IMR-90 (cell line): ENCODE data around the gene TOR2A. TPM values are rescaled to one million over a fixed set of nuclear protein-coding genes. Genes with fewer than 3 reads are reported as not detected.
A peak's percentile ranks its signal among the peaks of the same experiment; 100 is the strongest.

Source experiments
- ATAC-seq: fragments of 200-7000 bp; cut with Tn5 transposase; 2 replicates; pipeline ENCODE4 v1.9.1; 2020; ENCODE audit warnings: low read depth, mild to moderate bottlenecking, moderate library complexity
- BruUV-seq: library from RNA; stranded (reverse); fragments of 400-500 nt; replicated peaks from 2 replicates; lab custom pipeline; 2021; lab: Mats Ljungman, UMichigan
- CTCF ChIA-PET: fragments of 300-600 bp; formaldehyde crosslinking; extraction: SDS; loops from one replicate; lab custom pipeline; 2021; ENCODE audit warnings: antibody characterized with exemption; lab: Yijun Ruan, JAX
- POLR2A ChIA-PET: fragments of 300-600 bp; sonication (Branson Sonifier 250); formaldehyde crosslinking; loops from one replicate; lab custom pipeline; 2022; ENCODE audit warnings: antibody characterized with exemption; ENCODE audit not compliant: unreplicated experiment; lab: Charles Lee
- DNase-seq: peaks from one replicate; pipeline ENCODE4 v3.0.0; 2013
- H2AFZ ChIP-seq: replicated peaks from 2 replicates; pipeline ENCODE3; 2013; ENCODE audit warnings: low read length, mild to moderate bottlenecking; ENCODE audit not compliant: poor library complexity
- H2AK5ac ChIP-seq: 2 replicates; pipeline ENCODE4 v1.6.1; 2013; ENCODE audit warnings: low read depth, low read length, inconsistent platforms
- H2AK9ac ChIP-seq: replicated peaks from 2 replicates; pipeline ENCODE3; 2013; ENCODE audit warnings: mild to moderate bottlenecking, low read depth, low read length, moderate library complexity; ENCODE audit not compliant: poor library complexity
- H2BK120ac ChIP-seq: 2 replicates; pipeline ENCODE4 v1.6.1; 2013; ENCODE audit warnings: low read depth, low read length, inconsistent platforms
- H2BK15ac ChIP-seq: 3 replicates; pipeline ENCODE4 v1.6.1; 2013; ENCODE audit warnings: low read depth, low read length, inconsistent platforms
- H2BK20ac ChIP-seq: 2 replicates; pipeline ENCODE4 v1.6.1; 2013; ENCODE audit warnings: low read depth, mild to moderate bottlenecking, inconsistent platforms, low read length, moderate library complexity
- H2BK5ac ChIP-seq: 2 replicates; pipeline ENCODE4 v1.6.1; 2013; ENCODE audit warnings: mild to moderate bottlenecking, low read depth, low read length, inconsistent platforms; ENCODE audit not compliant: poor library complexity, severe bottlenecking
- H3K14ac ChIP-seq: replicated peaks from 2 replicates; pipeline ENCODE4 v1.6.1; 2013; ENCODE audit warnings: low read depth, low read length, inconsistent platforms
- H3K18ac ChIP-seq: 2 replicates; pipeline ENCODE4 v1.6.1; 2013; ENCODE audit warnings: low read depth, low read length, control low read depth
- H3K23ac ChIP-seq: 2 replicates; pipeline ENCODE4 v1.6.1; 2013; ENCODE audit warnings: low read depth, low read length, inconsistent platforms
- H3K27ac ChIP-seq: 2 replicates; pipeline ENCODE4 v1.5.1; 2013; ENCODE audit warnings: mild to moderate bottlenecking, control low read depth, low read length; ENCODE audit not compliant: insufficient read depth
- H3K27me3 ChIP-seq: 2 replicates; pipeline ENCODE4 v1.6.1; 2013; ENCODE audit warnings: low read length; ENCODE audit not compliant: control insufficient read depth, insufficient read depth
- H3K36me3 ChIP-seq: 2 replicates; pipeline ENCODE4 v1.6.1; 2013; ENCODE audit warnings: low read length, mixed read lengths; ENCODE audit not compliant: control insufficient read depth, insufficient read depth
- H3K4ac ChIP-seq: 2 replicates; pipeline ENCODE4 v1.6.1; 2013; ENCODE audit warnings: low read depth, low read length, inconsistent platforms
- H3K4me1 ChIP-seq: 2 replicates; pipeline ENCODE4 v1.6.1; 2013; ENCODE audit warnings: low read length, mixed read lengths; ENCODE audit not compliant: control insufficient read depth, insufficient read depth
- H3K4me2 ChIP-seq: 2 replicates; pipeline ENCODE4 v1.6.1; 2013; ENCODE audit warnings: low read depth, mild to moderate bottlenecking, control low read depth, low read length, moderate library complexity
- H3K4me3 ChIP-seq: 2 replicates; pipeline ENCODE4 v1.5.1; 2013; ENCODE audit warnings: low read depth, mild to moderate bottlenecking, control low read depth, low read length, moderate library complexity; ENCODE audit not compliant: insufficient read depth
- H3K56ac ChIP-seq: 2 replicates; pipeline ENCODE4 v1.6.1; 2013; ENCODE audit warnings: low read length, inconsistent platforms; ENCODE audit not compliant: insufficient read depth; ENCODE audit errors: extremely low read depth
- H3K79me1 ChIP-seq, 2 experiments: 2 replicates each; pipeline ENCODE4 v1.6.1; 2013; ENCODE audit warnings: low read length in 2 of 2, inconsistent platforms in 1 of 2, low read depth in 1 of 2
- H3K9ac ChIP-seq: 2 replicates; pipeline ENCODE4 v1.6.1; 2013; ENCODE audit warnings: low read depth, low read length, control low read depth
- H3K9me1 ChIP-seq: 2 replicates; pipeline ENCODE4 v1.6.1; 2013; ENCODE audit warnings: low read length, inconsistent platforms; ENCODE audit not compliant: insufficient read depth
- H3K9me3 ChIP-seq: 2 replicates; pipeline ENCODE4 v1.6.1; 2013; ENCODE audit warnings: low read length; ENCODE audit not compliant: control insufficient read depth, insufficient read depth
- H4K20me1 ChIP-seq: 2 replicates; pipeline ENCODE4 v1.6.1; 2013; ENCODE audit warnings: low read length, inconsistent platforms; ENCODE audit not compliant: insufficient read depth
- H4K5ac ChIP-seq: 2 replicates; pipeline ENCODE4 v1.6.1; 2013; ENCODE audit warnings: mild to moderate bottlenecking, low read depth, low read length, control low read depth
- H4K8ac ChIP-seq, 2 experiments: 2 replicates each; pipeline ENCODE4 v1.6.1; 2013; ENCODE audit warnings: low read depth in 2 of 2, low read length in 2 of 2, control low read depth in 1 of 2, inconsistent platforms in 1 of 2
- H4K91ac ChIP-seq: 2 replicates; pipeline ENCODE4 v1.6.1; 2013; ENCODE audit warnings: low read depth, low read length, inconsistent platforms; ENCODE audit not compliant: insufficient read depth
- MAFK ChIP-seq: IDR thresholded peaks from 2 replicates; pipeline ENCODE4 v1.6.1; 2012; ENCODE audit warnings: low read depth, low read length, improper control_type of control experiment
- MAZ ChIP-seq: IDR thresholded peaks from 2 replicates; pipeline ENCODE4 v1.6.1; 2012; ENCODE audit warnings: low read depth, mild to moderate bottlenecking, low read length, improper control_type of control experiment, moderate library complexity, borderline replicate concordance
- NFE2L2 ChIP-seq: fragments of 150-350 bp; IDR thresholded peaks from 2 replicates; pipeline ENCODE4 v1.6.1; 2016; ENCODE audit warnings: low read depth, mild to moderate bottlenecking, low read length
- POLR2A ChIP-seq: IDR thresholded peaks from 2 replicates; pipeline ENCODE4 v1.6.1; 2012; ENCODE audit warnings: mild to moderate bottlenecking, low read depth, low read length
- SMC3 ChIP-seq: fragments of 150-350 bp; IDR thresholded peaks from 2 replicates; pipeline ENCODE4 v1.6.1; 2016; ENCODE audit warnings: low read depth, mild to moderate bottlenecking, antibody characterized with exemption, low read length, moderate library complexity
- WGBS, 2 experiments: methylation state at CpG; one replicate each; pipeline versions ENCODE4 v1.1.5 to v1.1.7; 2013; ENCODE audit warnings: missing lambda C conversion rate in 2 of 2; ENCODE audit not compliant: insufficient read length in 1 of 2; ENCODE audit errors: extremely low coverage in 2 of 2; 5-methylcytosine and 5-hydroxymethylcytosine counted together
- dilution Hi-C: fragments of 300-500 bp; cut with HindIII; formaldehyde crosslinking; loops from one replicate; pipeline ENCODE4 v1.14.3; 2018; ENCODE audit warnings: low sequenced_read_pairs; ENCODE audit not compliant: unreplicated experiment
- in situ Hi-C: fragments of 300-500 bp; cut with MboI; formaldehyde crosslinking; loops from 3 replicates; pipeline ENCODE4 v1.14.3; 2019; ENCODE audit warnings: low sequenced_read_pairs, inconsistent platforms, mixed read lengths
- intact Hi-C: fragments of 100-400 bp; cut with micrococcal nuclease; formaldehyde crosslinking; loops from 2 replicates; pipeline ENCODE4 v1.10.0; 2022
- polyA plus RNA-seq, 3 experiments: library from polyadenylated mRNA; depleted of rRNA; stranded (reverse); fragments of >200 nt; gene quantifications; 2 replicates each; pipeline ENCODE4 v1.2.3, GENCODE V29; 2012; ENCODE audit warnings: low replicate concordance in 1 of 3
- total RNA-seq: library from RNA; depleted of rRNA; stranded (reverse); fragments of >200 nt; gene quantifications from 2 replicates; pipeline ENCODE4 v1.2.3, GENCODE V29; 2012
- TF ChIP-seq, protein P1 (sequence below): fragments of 150-350 bp; IDR thresholded peaks from 2 replicates; pipeline ENCODE4 v1.6.1; 2016; ENCODE audit warnings: low read depth, mild to moderate bottlenecking, low read length, moderate library complexity, borderline replicate concordance

Gene TOR2A
- total and polyA plus RNA-seq, 2 of the 4 experiments (the other 2 are of a cell fraction) = 0.90 to 12.5 TPM

DNA sequence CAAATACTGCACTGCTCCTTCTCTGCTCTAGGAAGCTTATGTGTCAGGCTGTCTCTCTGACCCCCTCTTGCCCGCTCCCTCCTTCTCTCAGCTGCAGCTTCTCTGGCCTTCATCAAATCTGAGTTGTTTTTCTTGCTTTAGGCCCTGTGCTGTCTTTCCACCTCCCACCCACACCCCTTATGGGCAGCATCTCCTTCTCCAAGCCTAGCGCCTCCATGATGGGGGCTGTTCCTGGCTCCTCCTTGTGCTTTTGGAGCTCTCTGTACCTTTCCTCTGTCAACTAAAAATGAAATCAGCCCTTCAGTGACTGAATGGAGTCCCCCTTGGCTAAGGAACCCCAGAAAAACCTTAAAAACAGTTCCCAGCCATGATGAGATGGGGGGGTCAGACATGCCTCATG is 35.0 kb downstream of the TOR2A start:
- Histone ChIP-seq H3K27ac (no peak overlapping the region), H2AFZ (no peak overlapping the region), H3K27me3 (no peaks in the 10 kb centered on the region; the same call in 1 of the 2 replicates), H3K56ac (no peak overlapping the region), H4K8ac (peak overlapping the region; percentile 52 to 88; a peak in 2 of 4 replicates), H3K4me3 (no peak overlapping the region), H4K20me1 (no peaks in the 10 kb centered on the region), H3K9me3 (no peaks in the 10 kb centered on the region), H2BK15ac (no peak overlapping the region), H3K14ac (no peak overlapping the region), H3K23ac (no peak overlapping the region), H4K5ac (no peak overlapping the region), H3K9me1 (no peaks in the 10 kb centered on the region; the same call in none of the 2 replicates), H3K18ac (no peak overlapping the region), H3K4ac (no peak overlapping the region), H2BK20ac (no peak overlapping the region), H3K79me1 (no peaks in the 10 kb centered on the region), H3K4me2 (no peak overlapping the region), H4K91ac (no peak overlapping the region; the same call in 1 of the 2 replicates), H3K4me1 (no peaks in the 10 kb centered on the region), H2AK9ac (no peak overlapping the region), H3K9ac (no peak overlapping the region), H2AK5ac (no peak overlapping the region), H2BK120ac (no peak overlapping the region), H2BK5ac (no peak overlapping the region), H3K36me3 (no peaks in the 10 kb centered on the region)
- 100% methylated on average over 1 of the region's 2 CpGs; no CpG with 5 or more reads in 1 of the 2 experiments for WGBS, 2 experiments
- dilution Hi-C loops (no loop called here), in situ Hi-C loops (no loop called here), intact Hi-C loops (no loop called here)
- ATAC-seq = no peak
- no TSS peak for BruUV-seq
- DNase-seq = no peak
- TF ChIP-seq MAZ (no peak), SMC3 (no peak), MAFK (no peak), NFE2L2 (no peak), POLR2A (no peak)
- TF ChIP-seq, protein P1, sequence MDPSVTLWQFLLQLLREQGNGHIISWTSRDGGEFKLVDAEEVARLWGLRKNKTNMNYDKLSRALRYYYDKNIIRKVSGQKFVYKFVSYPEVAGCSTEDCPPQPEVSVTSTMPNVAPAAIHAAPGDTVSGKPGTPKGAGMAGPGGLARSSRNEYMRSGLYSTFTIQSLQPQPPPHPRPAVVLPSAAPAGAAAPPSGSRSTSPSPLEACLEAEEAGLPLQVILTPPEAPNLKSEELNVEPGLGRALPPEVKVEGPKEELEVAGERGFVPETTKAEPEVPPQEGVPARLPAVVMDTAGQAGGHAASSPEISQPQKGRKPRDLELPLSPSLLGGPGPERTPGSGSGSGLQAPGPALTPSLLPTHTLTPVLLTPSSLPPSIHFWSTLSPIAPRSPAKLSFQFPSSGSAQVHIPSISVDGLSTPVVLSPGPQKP = no peak
- POLR2A ChIA-PET = no interaction called here
- CTCF ChIA-PET = no interaction called here
